NCI-H2171 (cell line): ENCODE results near the gene JAG2.

ENCODE experiments used
- DNase-seq: peaks from one replicate; lab custom pipeline; 2025; lab: John Stamatoyannopoulos, UW

JAG2 gene

DNA sequence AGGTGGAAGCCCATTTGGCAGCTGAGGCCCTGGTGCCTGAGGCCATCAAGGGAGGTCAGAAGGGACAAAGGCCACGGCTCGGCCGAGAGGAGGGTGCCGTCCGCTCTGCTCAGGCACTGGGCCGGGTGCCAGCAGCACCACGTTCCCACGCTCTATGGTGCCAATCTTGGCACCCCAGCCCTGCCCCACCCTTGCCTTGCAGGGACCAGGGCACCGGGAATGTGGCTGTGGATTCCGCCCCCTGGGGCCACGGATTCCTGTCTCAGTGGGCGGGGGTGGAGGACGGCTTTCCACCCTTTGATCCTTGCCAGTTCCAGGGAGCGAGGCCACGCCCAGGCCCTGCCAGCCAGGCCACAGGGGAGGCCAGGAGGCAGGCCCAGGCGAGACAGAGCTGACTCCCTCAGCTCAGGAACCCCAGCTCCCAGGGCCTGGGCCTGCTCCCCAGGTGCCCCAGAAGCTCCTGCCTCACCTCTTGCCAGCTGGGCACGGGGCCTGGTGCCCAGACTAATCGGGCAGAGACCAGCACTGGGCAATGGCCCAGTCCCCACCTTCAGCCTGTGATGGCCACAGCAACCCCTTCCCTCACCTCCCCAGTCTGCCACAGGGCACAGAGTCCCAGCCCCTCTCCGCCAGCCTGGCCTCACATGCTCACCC is 76.9 kb downstream of the JAG2 start:
- peak; percentile 67 for DNase-seq

DNA sequence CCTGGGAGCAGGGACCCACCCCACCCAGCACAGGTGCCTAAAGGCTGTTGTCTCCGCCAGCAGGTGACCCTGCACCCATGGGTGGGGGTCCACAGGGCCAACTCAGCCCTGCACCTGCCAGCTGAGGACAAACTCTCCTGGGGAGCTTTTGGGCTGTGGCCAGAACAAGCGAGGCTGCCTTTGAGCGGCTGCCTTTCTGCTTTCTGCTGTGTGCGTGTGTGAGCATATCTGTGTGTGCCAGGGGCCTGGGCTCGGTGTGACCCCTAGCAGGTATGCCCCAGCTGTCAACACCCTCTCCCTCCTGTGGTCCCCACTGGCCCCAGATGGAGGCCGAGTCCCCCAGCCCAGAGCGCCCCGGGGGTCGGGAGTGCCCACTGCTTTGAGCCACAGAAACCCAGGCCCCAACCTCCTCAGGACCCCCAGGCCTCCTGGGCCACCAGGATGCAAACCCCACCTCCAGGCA is 77.5 kb downstream of the JAG2 start:
- DNase-seq = no peak
